HepG2 (cell line): ENCODE results near the gene DHX8. TPM values are rescaled to one million over a fixed set of nuclear protein-coding genes. Genes with fewer than 3 reads are reported as not detected.

Source experiments
- CEBPG ChIP-seq: IDR thresholded peaks from 2 replicates; pipeline ENCODE4 v1.6.1; 2016
- CREB1 ChIP-seq, 2 experiments: fragments of 450-650 bp in 1 of 2; IDR thresholded peaks; 2 replicates each; pipeline ENCODE4 v1.6.1; 2016 to 2017; ENCODE audit warnings: control low read depth in 1 of 2, mild to moderate bottlenecking in 1 of 2, missing compliant biosample characterization in 1 of 2, missing genetic modification characterization in 1 of 2
- EED ChIP-seq: sonication (generic); formaldehyde crosslinking; IDR thresholded peaks from 2 replicates; pipeline ENCODE4 v1.5.0; 2020; ENCODE audit warnings: mild to moderate bottlenecking, missing genetic modification reagents
- GZF1 ChIP-seq: sonication (generic); formaldehyde crosslinking; IDR thresholded peaks from 2 replicates; pipeline ENCODE4 v1.5.1; 2020; ENCODE audit warnings: mild to moderate bottlenecking, missing genetic modification reagents
- HHEX ChIP-seq: IDR thresholded peaks from 2 replicates; pipeline ENCODE4 v1.6.1; 2016; ENCODE audit warnings: control low read depth
- KDM5B ChIP-seq: sonication (generic); formaldehyde crosslinking; IDR thresholded peaks from 2 replicates; pipeline ENCODE4 v1.4.0; 2020; ENCODE audit warnings: missing genetic modification reagents, mild to moderate bottlenecking, borderline replicate concordance
- NCOR1 ChIP-seq: fragments of 200-600 bp; sonication (generic); IDR thresholded peaks from 2 replicates; pipeline ENCODE4 v1.7.0; 2017; ENCODE audit warnings: antibody characterized with exemption, low read length, borderline replicate concordance
- NR2F1 ChIP-seq, 2 experiments: fragments of 450-650 bp in 1 of 2; formaldehyde crosslinking in 1 of 2; IDR thresholded peaks; 2 replicates each; pipeline versions ENCODE4 v1.5.0 to v1.6.1; 2016 to 2020; ENCODE audit warnings: mild to moderate bottlenecking in 1 of 2, missing compliant biosample characterization in 1 of 2, missing genetic modification reagents in 1 of 2, moderate library complexity in 1 of 2
- ONECUT2 ChIP-seq: sonication (generic); formaldehyde crosslinking; IDR thresholded peaks from 2 replicates; pipeline ENCODE4 v1.4.0; 2020; ENCODE audit warnings: missing genetic modification reagents
- PHF5A ChIP-seq: IDR thresholded peaks from one replicate; pipeline ENCODE4 v1.6.1; 2018; ENCODE audit warnings: low read depth, missing genetic modification reagents; ENCODE audit not compliant: unreplicated experiment
- RFX3 ChIP-seq: IDR thresholded peaks from 2 replicates; pipeline ENCODE4 v1.6.1; 2016; ENCODE audit warnings: missing biosample characterization, missing genetic modification reagents
- SMAD1 ChIP-seq: sonication (generic); formaldehyde crosslinking; IDR thresholded peaks from 2 replicates; pipeline ENCODE4 v1.4.0; 2020; ENCODE audit warnings: missing genetic modification reagents, low read depth, mild to moderate bottlenecking, borderline replicate concordance
- SP4 ChIP-seq: sonication (generic); formaldehyde crosslinking; IDR thresholded peaks from 2 replicates; pipeline ENCODE4 v1.8.1; 2023; ENCODE audit warnings: mild to moderate bottlenecking, missing genetic modification reagents
- TOE1 ChIP-seq: sonication (generic); formaldehyde crosslinking; IDR thresholded peaks from 2 replicates; pipeline ENCODE4 v1.4.0; 2020; ENCODE audit warnings: mild to moderate bottlenecking, missing genetic modification reagents
- ZBTB8A ChIP-seq: sonication (generic); formaldehyde crosslinking; IDR thresholded peaks from 2 replicates; pipeline ENCODE4 v1.4.0; 2020; ENCODE audit warnings: mild to moderate bottlenecking, low read depth, missing genetic modification reagents, borderline replicate concordance
- ZNF225 ChIP-seq: sonication (generic); formaldehyde crosslinking; IDR thresholded peaks from 2 replicates; pipeline ENCODE4 v1.4.0; 2020; ENCODE audit warnings: mild to moderate bottlenecking, missing genetic modification reagents
- ZNF644 ChIP-seq: IDR thresholded peaks from 2 replicates; pipeline ENCODE4 v1.6.1; 2016; ENCODE audit warnings: low read depth
- ZNF724P ChIP-seq: sonication (generic); formaldehyde crosslinking; IDR thresholded peaks from 2 replicates; pipeline ENCODE4 v1.8.0; 2022; ENCODE audit warnings: missing genetic modification reagents, borderline replicate concordance
- ZSCAN31 ChIP-seq: sonication (generic); formaldehyde crosslinking; IDR thresholded peaks from 2 replicates; pipeline ENCODE4 v1.5.0; 2020; ENCODE audit warnings: low read depth, mild to moderate bottlenecking, missing genetic modification reagents
- polyA plus RNA-seq, 8 experiments: library from polyadenylated mRNA; depleted of rRNA in 3 of 8; stranded (reverse) in 7 of 8; unstranded in 1 of 8; fragments of >200 nt; fragmentation: Illumina TruSeq in 4 of 8; extraction: Trizol in 4 of 8; gene quantifications; 2 replicates each; pipeline versions ENCODE4 v1.2.1 to v1.2.3, GENCODE V29; 2011 to 2016; ENCODE audit warnings: low read depth in 4 of 8, missing spikeins in 1 of 8, mixed read lengths in 1 of 8; ENCODE audit not compliant: insufficient read depth in 1 of 8
- total RNA-seq, 5 experiments: library from RNA; depleted of rRNA; stranded (reverse); fragments of >200 nt; fragmentation: Illumina TruSeq; extraction: Trizol; gene quantifications; 2 replicates each; pipeline ENCODE4 v1.2.3, GENCODE V29; 2016; ENCODE audit warnings: low read depth in 1 of 5
- TF ChIP-seq, protein P1 (sequence below): sonication (generic); formaldehyde crosslinking; IDR thresholded peaks from 2 replicates; pipeline ENCODE4 v1.5.0; 2020; ENCODE audit warnings: missing genetic modification reagents
- TF ChIP-seq, protein P2 (sequence below): sonication (generic); formaldehyde crosslinking; IDR thresholded peaks from 2 replicates; pipeline ENCODE4 v1.5.1; 2020; ENCODE audit warnings: mild to moderate bottlenecking, missing genetic modification reagents, borderline replicate concordance
- TF ChIP-seq, protein P3 (sequence below): sonication (generic); formaldehyde crosslinking; IDR thresholded peaks from 2 replicates; pipeline ENCODE4 v1.5.0; 2020; ENCODE audit warnings: mild to moderate bottlenecking, missing genetic modification reagents
- TF ChIP-seq, protein P4 (sequence below): sonication (generic); formaldehyde crosslinking; IDR thresholded peaks from 2 replicates; pipeline ENCODE4 v1.8.0; 2022; ENCODE audit warnings: mild to moderate bottlenecking, missing genetic modification reagents
- TF ChIP-seq, protein P5 (sequence below): fragments of 450-650 bp; IDR thresholded peaks from 2 replicates; pipeline ENCODE4 v1.6.1; 2016

The DHX8 gene
- total and polyA plus RNA-seq, 2 of the 13 experiments (the other 11 are each of a cell fraction or from before 2014, with no cell fraction given), result 24.8 to 48.9 TPM

GRCh38 chr17:43574348-43574747 is 90.6 kb downstream of the DHX8 start (continued):
- TF ChIP-seq ZNF724P (no peak), CREB1 (IDR thresholded peaks at IDR 0.05) (no peak), CREB1 (CRISPR knock-in tag; IDR thresholded peaks at IDR 0.05) (no peak), ONECUT2 (CRISPR knock-in tag) (no peak), SP4 (CRISPR knock-in tag) (0 out of 2 replicates have a peak, but pooled peaks have one; percentile 15), ZNF644 (CRISPR knock-in tag) (no peak), ZBTB8A (CRISPR knock-in tag) (no peak), CEBPG (no peak), KDM5B (CRISPR knock-in tag) (no peak), ZSCAN31 (no peak), RFX3 (CRISPR knock-in tag) (no peak), NR2F1 (CRISPR knock-in tag; IDR thresholded peaks at IDR 0.05) (peak in 1 of 2 experiments; percentile 22; a peak in 1 of 4 replicates), TOE1 (CRISPR knock-in tag) (no peak), PHF5A (CRISPR knock-in tag) (no peak), EED (CRISPR knock-in tag) (no peak), NCOR1 (no peak), GZF1 (CRISPR knock-in tag) (no peak), SMAD1 (0 out of 2 replicates have a peak, but pooled peaks have one; percentile 34), HHEX (CRISPR knock-in tag) (no peak), ZNF225 (CRISPR knock-in tag) (0 out of 2 replicates have a peak, but pooled peaks have one; percentile 56)
- TF ChIP-seq, protein P1, sequence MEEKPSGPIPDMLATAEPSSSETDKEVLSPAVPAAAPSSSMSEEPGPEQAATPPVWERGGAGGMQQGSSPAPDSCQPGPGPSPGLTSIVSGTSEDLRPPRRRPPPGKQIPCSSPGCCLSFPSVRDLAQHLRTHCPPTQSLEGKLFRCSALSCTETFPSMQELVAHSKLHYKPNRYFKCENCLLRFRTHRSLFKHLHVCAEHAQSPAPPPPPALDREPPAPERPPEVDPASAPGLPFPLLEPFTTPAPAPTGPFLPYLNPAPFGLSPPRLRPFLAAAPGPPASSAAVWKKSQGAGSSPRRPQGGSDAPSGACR, result no peak; the same call in 1 of the 2 replicates
- TF ChIP-seq, protein P2, sequence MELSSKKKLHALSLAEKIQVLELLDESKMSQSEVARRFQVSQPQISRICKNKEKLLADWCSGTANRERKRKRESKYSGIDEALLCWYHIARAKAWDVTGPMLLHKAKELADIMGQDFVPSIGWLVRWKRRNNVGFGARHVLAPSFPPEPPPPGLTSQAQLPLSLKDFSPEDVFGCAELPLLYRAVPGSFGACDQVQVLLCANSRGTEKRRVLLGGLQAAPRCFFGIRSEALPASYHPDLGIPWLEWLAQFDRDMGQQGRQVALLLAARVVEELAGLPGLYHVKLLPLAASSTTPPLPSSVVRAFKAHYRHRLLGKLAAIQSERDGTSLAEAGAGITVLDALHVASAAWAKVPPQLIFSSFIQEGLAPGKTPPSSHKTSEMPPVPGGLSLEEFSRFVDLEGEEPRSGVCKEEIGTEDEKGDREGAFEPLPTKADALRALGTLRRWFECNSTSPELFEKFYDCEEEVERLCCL (CRISPR knock-in tag), result no peak
- TF ChIP-seq, protein P3, sequence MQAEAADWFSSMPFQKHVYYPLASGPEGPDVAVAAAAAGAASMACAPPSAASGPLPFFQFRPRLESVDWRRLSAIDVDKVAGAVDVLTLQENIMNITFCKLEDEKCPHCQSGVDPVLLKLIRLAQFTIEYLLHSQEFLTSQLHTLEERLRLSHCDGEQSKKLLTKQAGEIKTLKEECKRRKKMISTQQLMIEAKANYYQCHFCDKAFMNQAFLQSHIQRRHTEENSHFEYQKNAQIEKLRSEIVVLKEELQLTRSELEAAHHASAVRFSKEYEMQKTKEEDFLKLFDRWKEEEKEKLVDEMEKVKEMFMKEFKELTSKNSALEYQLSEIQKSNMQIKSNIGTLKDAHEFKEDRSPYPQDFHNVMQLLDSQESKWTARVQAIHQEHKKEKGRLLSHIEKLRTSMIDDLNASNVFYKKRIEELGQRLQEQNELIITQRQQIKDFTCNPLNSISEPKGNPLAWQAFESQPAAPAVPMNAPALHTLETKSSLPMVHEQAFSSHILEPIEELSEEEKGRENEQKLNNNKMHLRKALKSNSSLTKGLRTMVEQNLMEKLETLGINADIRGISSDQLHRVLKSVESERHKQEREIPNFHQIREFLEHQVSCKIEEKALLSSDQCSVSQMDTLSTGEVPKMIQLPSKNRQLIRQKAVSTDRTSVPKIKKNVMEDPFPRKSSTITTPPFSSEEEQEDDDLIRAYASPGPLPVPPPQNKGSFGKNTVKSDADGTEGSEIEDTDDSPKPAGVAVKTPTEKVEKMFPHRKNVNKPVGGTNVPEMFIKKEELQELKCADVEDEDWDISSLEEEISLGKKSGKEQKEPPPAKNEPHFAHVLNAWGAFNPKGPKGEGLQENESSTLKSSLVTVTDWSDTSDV, result no peak
- TF ChIP-seq, protein P4, sequence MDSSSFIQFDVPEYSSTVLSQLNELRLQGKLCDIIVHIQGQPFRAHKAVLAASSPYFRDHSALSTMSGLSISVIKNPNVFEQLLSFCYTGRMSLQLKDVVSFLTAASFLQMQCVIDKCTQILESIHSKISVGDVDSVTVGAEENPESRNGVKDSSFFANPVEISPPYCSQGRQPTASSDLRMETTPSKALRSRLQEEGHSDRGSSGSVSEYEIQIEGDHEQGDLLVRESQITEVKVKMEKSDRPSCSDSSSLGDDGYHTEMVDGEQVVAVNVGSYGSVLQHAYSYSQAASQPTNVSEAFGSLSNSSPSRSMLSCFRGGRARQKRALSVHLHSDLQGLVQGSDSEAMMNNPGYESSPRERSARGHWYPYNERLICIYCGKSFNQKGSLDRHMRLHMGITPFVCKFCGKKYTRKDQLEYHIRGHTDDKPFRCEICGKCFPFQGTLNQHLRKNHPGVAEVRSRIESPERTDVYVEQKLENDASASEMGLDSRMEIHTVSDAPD (CRISPR knock-in tag), result no peak
- TF ChIP-seq, protein P5, sequence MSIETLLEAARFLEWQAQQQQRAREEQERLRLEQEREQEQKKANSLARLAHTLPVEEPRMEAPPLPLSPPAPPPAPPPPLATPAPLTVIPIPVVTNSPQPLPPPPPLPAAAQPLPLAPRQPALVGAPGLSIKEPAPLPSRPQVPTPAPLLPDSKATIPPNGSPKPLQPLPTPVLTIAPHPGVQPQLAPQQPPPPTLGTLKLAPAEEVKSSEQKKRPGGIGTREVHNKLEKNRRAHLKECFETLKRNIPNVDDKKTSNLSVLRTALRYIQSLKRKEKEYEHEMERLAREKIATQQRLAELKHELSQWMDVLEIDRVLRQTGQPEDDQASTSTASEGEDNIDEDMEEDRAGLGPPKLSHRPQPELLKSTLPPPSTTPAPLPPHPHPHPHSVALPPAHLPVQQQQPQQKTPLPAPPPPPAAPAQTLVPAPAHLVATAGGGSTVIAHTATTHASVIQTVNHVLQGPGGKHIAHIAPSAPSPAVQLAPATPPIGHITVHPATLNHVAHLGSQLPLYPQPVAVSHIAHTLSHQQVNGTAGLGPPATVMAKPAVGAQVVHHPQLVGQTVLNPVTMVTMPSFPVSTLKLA, result no peak
